HG03064 (cell line): ENCODE measurements around the gene IRF2BP2.
"Not testable (repeated sequence)": the region's sequence is repeated elsewhere in the genome, so short reads cannot be mapped to it uniquely, and the experiment has no call there.

ENCODE experiments used
- ATAC-seq: cut with Tn5 transposase; IDR thresholded peaks from one replicate; pipeline ENCODE4 v1.9.1; 2021; ENCODE audit warnings: low read depth; ENCODE audit not compliant: unreplicated experiment

The IRF2BP2 gene

GRCh38 chr1:234634922-234635321 lies 24.9 kb upstream of the IRF2BP2 start:
- not testable (repeated sequence) for ATAC-seq

GRCh38 chr1:234634387-234634786 lies 24.4 kb upstream of the IRF2BP2 start:
- no peak for ATAC-seq

- no peak for ATAC-seq
Observed at GRCh38 chr1:234633246-234634003, 23.4 kb upstream of the IRF2BP2 start.

GRCh38 chr1:234632225-234632624 lies 22.2 kb upstream of the IRF2BP2 start:
- ATAC-seq: no peak

GRCh38 chr1:234631721-234632125 lies 21.7 kb upstream of the IRF2BP2 start:
- no peak for ATAC-seq

DNA sequence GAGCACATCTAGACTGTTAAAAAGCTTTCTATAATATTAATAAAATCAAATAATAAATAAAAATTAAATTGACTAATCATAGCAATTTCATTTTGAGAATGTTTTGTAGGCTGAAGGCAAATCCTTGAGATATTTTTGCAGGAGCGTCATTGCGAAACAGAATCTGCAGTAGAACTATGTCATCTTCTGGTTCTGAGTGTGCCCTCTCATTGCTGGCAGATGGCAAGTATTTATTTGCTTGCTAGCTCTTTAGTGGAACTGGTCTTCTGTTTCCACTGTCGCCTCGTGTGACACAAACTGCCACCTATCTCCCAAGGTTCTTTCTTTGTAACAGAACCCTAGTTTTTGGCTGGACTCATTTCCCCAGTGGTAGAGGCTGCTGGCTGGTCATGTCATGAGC lies 19.0 kb upstream of the IRF2BP2 start:
- no peak for ATAC-seq

- ATAC-seq: no peak
Observed at GRCh38 chr1:234628089-234628488, 18.1 kb upstream of the IRF2BP2 start.

GRCh38 chr1:234627009-234627950 lies 17.3 kb upstream of the IRF2BP2 start:
- no peak for ATAC-seq

DNA sequence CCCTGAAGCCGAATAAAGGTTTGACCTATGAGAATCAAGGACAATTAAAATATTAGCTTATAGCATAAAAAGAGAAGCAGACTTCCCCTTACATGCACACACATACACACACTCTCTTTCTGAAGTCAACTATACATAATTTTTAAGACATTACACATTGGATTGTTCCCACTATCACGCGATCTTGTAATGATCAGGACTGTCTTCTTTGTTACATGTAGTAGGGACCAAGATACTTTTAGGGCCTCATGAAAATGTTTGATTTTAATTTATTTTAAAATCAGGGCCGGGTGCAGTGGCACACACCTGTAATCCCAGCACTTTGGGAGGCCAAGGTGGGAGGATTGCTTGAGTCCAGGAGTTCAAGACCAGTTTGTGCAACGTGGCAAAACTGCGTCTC lies 16.4 kb upstream of the IRF2BP2 start:
- ATAC-seq: no peak

- no peak for ATAC-seq
Observed at GRCh38 chr1:234624724-234625117, 14.7 kb upstream of the IRF2BP2 start.

- ATAC-seq: no peak
Observed at GRCh38 chr1:234621657-234622335, 11.8 kb upstream of the IRF2BP2 start.

- ATAC-seq: no peak
Observed at GRCh38 chr1:234621127-234621468, 11.1 kb upstream of the IRF2BP2 start.

GRCh38 chr1:234620272-234621126 lies 10.5 kb upstream of the IRF2BP2 start:
- ATAC-seq: no peak

DNA sequence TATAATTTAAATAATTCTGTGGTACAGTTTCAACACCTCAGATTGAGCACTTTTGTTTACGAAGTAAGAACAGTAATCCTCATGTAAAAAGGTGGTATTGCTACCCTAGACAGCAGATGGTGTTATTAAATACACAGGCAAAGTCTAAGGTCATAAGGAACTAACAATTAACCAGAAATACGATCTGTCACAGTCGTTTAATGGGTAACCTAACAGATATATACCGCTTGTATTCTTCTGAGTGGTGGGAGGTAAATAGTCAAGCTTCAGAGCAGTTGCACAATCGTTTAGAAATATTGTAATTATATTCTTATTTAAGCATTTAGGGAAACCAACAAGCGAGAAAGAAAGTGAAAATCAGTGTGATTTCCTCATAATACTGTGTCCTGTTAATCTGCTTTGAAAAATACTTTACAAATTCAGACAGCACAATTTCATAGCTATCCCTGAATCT lies 9.8 kb upstream of the IRF2BP2 start:
- no peak for ATAC-seq

GRCh38 chr1:234619071-234619480 lies 9.1 kb upstream of the IRF2BP2 start:
- no peak for ATAC-seq

DNA sequence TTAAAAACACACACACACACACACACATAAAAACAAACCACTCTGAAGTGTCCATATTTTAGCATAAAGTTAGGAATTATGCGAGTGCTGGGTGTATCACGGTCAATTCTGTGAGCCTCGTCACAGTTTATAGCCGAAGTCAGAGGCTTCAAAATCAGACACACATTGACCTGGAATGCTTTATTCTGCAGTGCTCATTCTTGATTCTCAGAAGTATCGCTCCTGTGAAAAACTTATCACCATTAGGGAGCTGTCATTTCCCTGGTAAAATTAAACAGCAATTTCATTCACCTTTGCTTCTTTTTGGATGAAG lies 8.7 kb upstream of the IRF2BP2 start:
- ATAC-seq: no peak

- ATAC-seq: no peak
Observed at GRCh38 chr1:234617986-234618736, 8.2 kb upstream of the IRF2BP2 start.

DNA sequence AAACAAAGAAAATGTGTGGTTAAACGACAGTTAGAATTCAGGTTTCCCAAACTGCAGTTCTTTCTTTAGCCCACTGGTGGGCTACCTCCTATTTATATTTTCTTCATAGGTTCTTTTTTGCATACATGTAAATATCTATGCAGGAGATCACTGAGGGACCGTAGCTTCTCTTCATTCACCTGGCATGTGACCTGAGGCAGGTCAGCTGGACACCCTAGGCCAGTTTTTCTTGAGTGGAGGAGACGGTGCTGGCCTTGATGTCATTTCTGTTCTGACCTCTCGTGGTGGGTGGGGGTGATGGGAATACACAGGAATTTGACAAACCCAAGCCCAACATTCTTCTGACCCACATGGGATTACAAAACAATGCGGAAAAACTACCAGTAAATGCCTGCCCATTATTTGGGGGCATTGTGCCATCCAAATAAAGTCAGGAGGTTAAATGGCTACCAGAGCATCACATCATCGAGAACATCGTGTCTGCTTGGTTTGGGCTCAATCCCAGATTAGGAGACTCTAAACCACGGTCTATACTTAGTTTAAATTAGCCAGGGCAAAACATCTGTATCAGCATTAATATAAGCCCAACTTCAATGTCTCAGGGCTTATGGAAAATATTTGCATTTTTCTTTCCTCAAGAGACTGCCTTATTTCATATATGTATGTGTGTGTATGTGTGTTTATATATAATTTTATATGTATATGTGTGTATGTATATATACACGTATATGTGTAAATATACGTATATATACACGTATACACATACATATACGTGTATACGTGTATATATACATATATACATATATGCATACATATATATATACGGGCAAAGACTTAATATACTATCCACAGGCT lies 7.4 kb upstream of the IRF2BP2 start:
- ATAC-seq: no peak

DNA sequence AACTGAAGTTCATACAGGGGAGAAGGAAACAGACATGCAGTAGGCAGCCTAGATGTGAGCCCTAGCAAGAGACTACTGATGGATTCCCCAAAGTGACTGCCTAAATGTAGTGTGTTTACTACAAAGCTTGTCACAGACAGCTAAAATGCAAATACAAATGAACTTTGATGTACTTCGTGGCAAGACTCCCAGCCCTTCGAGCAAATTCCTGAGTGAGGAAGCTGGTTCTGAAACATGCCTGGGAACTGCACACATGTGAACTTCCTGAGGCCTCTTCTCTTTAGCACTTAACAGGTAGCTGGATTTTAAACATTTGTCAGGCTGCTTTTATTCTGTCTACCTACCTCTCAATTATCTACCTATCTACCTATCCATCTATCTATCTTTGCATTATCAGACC lies 6.7 kb upstream of the IRF2BP2 start:
- no peak for ATAC-seq
